ENCODE results near the gene C11orf87. TPM values are rescaled to one million over a fixed set of nuclear protein-coding genes. Genes with fewer than 3 reads are reported as not detected.

Gene C11orf87
- under 1 TPM; 0.16 to 0.30 (median 0.22) TPM for polyA plus RNA-seq (ENCODE audit: insufficient read length in 4 of 4)

DNA sequence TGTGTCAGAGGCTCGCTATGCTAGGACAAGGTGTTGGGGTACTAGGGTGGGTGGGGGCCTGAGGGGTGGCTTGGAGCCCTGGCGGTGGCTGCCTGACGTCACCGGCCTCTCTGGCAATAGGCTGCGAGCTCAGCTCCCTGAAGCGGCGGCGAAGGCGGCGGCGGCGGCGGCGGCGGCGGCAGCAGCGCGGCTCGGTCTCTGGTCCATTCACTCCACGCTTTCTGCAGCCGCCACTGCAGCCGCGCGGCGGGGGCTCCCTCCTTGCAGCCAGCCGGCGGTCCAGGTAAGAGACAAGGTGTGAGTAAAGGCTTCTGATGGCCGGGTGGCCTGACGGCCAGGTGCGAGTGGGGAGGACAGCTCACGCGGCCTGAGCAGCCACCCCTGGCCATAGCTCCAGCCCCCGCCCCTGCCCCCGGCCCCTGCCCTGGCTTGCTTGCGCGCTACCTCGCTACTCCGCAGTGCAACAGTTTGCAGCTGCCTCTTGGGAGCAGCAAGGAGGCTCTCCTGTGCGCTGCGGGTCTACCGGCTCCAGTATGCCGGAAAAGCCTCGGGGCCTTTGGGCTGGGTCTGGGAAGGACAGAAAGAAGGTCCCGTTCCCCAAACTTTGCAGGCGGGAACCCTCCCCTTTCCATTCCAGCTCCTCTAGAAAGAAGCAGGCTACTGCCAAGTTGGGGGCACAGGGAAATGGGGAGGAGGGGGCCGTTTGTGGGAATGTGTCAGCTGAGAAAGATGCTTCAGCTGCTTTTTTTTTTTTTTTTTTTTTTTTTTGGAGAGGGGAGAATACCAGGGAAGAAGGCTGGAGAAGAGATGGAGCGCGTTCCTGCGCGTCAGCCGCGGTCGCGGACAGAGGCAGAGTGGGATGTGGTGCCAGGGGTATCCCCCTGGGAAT lies at the start of gene C11orf87:
C11orf87 (plus strand) TSS at position 210 of the 889 bp plus-strand sequence. CDS start 1,444 bp downstream, outside the sequence.
- DNase-seq (ENCODE audit: low read depth in 4 of 4, low spot score in 3 of 4) = no peak

- no peak for DNase-seq (ENCODE audit: low read depth in 4 of 4, low spot score in 3 of 4)
Measured at GRCh38 chr11:109374032-109374431, 48.0 kb upstream of the C11orf87 start.

DNA sequence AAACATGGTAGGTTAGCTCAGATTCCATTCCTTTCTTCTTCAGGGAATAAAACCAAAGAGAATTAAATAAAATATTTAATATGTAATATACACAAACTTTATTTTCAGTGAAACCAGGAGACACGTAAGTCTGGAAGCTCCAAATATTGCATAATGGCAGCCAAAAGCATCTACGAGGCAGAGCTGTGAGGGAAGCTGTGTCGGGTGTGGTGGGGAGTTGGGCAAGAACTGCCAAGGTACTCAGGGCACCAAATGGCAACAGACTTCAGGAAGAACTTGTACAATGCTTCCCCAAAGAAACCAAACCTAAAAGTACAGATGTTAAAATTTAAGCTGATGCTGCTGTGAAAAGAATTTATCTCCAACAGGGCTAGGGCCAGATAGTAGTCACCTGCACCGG lies 47.5 kb upstream of the C11orf87 start:
- no peak for DNase-seq (ENCODE audit: low read depth in 4 of 4, low spot score in 3 of 4)

GRCh38 chr11:109377039-109377742 lies 44.8 kb upstream of the C11orf87 start:
- DNase-seq (ENCODE audit: low read depth in 4 of 4, low spot score in 3 of 4) = no peak

DNA sequence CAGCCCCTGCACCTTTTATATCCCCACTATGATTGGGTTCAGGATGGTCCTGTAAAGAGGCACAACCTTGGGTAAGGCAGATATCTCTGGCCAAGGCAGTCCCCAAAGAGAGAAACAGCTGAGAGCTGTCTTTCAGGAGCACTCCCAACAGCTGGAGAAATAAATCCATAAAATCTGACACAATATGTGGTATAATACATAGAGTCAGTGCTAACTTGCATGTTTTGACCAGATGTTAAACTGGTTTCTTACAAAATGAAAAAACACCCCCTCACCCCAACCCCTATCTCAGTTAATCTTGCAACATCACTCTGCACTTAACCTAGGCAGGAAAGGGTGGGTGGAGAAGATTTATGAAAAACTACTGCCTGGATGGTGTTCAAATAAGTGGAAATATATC lies 44.0 kb upstream of the C11orf87 start:
- DNase-seq (ENCODE audit: low read depth in 4 of 4, low spot score in 3 of 4) = no peak

DNA sequence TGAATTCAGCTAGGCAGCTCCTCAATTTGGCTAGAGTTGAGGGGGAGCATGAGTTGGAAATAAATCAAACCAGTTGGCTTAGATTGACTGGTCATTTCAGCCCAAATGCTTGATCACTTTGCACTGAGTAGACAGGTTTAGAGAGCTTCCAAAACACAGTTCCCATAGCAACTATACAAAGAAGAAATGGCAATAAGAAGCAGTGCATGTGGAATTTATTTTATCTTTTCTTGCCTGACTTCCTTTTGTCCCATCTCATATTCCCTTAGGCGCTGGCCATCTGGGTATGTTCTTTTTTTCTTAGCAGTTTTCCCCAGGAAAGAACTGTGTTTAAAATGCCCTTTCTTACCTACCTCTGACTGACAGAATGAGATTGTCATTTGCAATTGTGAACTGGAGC lies 38.7 kb upstream of the C11orf87 start:
- no peak for DNase-seq (ENCODE audit: low read depth in 4 of 4, low spot score in 3 of 4)

GRCh38 chr11:109384873-109385272 lies 37.1 kb upstream of the C11orf87 start:
- no peak for DNase-seq (ENCODE audit: low read depth in 4 of 4, low spot score in 3 of 4)

DNA sequence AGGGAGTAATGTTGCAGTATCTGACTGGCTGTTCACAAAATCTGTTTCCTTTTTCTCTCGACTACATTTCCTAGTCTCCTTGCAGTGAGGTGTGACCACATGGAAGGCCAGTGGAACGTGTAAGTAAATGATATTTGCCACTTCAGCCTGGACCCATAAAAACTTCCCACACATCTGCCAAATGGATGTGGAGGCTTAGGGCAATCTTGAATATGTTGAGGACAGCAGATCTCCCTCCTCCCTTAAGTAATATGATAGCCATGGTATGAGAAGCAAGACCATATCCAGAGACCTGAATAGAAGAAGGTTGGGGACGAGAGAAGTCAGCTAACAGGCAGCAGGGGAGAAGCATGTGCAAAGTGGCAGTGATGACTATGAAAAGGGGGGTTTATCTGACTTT lies 33.0 kb upstream of the C11orf87 start:
- peak in 1 of 4 donors; percentile 3 for DNase-seq (ENCODE audit: low read depth in 4 of 4, low spot score in 3 of 4)

GRCh38 chr11:109390752-109391151 lies 31.2 kb upstream of the C11orf87 start:
- DNase-seq (ENCODE audit: low read depth in 4 of 4, low spot score in 3 of 4) = no peak

- DNase-seq (ENCODE audit: low read depth in 4 of 4, low spot score in 3 of 4) = no peak
Measured at GRCh38 chr11:109401545-109401944, 20.4 kb upstream of the C11orf87 start.

DNA sequence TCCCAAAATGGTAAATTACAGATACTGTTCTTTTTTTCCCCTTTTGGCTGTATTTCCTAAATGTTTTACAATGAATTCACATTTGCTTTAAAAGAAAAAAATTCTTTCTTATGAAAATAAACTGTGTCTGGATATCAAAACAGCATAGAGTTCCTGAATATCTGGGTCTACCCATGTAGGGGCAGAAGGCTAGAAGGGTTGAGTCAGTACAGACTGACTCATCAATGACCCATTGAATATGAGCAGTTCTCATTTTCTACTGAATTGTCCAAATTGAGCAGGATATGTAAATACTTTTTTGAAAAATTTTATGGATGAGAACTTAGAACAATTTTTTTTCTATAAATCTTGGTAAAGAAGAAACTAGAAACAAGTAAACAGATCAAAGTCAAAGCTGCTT lies 16.3 kb upstream of the C11orf87 start:
- DNase-seq (ENCODE audit: low read depth in 4 of 4, low spot score in 3 of 4) = no peak

- DNase-seq (ENCODE audit: low read depth in 4 of 4, low spot score in 3 of 4) = no peak
Measured at GRCh38 chr11:109416601-109417000, 5.4 kb upstream of the C11orf87 start.

DNA sequence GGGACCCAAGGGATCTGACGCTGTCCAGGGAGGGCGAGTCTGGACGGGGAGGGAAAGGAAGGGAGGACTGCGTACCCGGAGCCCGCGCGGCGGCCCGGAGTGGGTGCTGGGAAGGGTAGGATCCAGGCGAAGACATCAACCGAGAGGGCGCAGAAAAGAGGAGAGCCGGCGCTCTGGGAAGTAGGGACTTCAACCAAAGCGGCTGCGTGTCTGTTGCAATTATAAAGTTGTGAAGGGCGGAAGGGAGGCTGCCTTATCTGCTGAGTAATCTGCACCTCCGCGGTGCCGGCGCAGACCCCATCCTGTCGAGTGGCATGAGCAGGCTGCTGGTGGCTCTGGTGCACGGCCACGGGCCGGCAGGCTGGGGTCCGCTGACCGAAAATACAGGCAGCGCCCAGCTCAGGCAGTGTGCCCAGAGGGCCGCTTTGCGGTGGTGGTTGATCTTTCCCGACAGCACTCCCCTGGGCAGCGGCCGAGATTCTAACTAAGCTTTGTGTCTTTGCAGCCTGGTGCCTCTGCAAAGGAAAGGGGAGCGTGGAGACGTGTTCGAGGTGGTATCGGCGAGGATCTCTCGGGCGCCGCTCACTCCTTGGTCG lies 978 bp downstream of the C11orf87 start:
- no peak for DNase-seq (ENCODE audit: low read depth in 4 of 4, low spot score in 3 of 4)

- no peak for DNase-seq (ENCODE audit: low read depth in 4 of 4, low spot score in 3 of 4)
Measured at GRCh38 chr11:109423466-109424190, 1.6 kb downstream of the C11orf87 start.

DNA sequence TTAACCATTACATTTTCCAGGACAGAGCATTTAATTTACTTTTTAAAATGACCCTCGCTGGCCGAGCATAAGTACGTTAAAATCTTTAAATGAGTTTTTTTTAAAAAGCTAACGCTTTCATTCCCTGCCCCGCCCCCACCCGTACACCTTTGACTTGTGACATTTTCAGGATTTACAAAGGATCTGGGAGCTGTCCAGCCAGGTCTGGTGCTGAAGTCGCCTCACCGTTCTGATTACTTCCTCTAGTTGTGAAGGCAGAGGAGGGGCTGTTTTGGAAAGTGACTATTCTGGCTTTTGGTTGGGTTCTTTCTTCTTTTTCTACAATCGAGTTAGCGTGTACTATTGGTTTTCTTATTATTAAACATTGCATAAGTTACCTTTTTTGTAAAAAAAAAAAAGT lies 2.9 kb downstream of the C11orf87 start:
- peak; percentile 20 to 49 (median 38) for DNase-seq (ENCODE audit: low read depth in 4 of 4, low spot score in 3 of 4)

DNA sequence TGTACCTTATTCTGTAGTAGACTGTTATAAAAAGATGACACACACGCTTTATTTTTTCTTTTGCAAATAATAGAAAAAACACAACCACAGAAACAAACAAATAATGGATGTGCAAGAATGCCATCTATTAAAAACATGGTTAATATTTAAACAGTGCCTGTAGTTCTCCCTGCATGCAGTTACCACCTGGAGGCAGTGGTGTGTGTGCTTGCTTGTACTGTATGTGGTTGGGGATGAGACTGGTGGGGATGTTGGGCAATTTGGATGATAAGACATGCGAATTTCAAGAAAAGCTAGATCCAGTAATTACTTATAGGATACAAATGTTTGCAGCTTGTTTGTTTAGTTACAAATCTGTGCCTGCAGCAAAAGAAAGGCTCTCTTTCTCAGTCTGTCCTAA lies 3.6 kb downstream of the C11orf87 start:
- no peak for DNase-seq (ENCODE audit: low read depth in 4 of 4, low spot score in 3 of 4)

DNA sequence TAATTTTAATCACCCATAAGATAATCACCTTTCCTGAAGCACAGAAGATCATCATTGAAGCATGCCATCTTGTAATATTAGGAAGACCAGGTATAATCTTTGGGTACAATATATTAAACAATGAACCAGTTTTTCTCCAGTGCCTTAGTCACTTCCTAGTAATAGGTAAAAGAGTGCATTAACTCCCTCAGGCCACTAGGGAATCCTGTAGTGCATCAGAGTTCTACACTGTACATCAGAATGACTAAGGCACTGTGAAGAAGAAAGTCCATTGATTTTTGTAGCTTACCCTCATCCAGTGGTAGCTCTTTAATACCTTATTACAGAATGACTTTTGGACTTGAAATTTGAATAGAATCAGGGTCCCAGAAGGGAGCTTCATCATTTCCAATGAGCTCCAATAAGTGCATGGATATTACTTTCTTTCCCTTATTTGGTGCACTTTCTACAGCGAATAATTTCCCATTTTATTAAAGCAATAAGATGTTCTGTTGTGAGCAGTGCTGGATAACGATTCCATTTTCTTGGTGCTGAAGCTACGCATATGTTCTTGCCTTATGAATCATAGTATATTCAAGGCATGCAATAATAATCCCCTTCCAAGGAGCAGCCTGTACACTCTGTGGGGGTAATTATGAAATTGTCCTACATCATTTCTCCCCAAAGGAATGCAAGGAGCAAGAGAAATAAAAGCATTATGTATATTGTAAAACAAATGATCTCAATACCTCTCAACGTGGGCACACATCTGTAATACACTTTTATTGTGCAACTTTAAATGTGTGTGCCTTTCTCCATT lies 4.7 kb downstream of the C11orf87 start:
- DNase-seq (ENCODE audit: low read depth in 4 of 4, low spot score in 3 of 4) = no peak

DNA sequence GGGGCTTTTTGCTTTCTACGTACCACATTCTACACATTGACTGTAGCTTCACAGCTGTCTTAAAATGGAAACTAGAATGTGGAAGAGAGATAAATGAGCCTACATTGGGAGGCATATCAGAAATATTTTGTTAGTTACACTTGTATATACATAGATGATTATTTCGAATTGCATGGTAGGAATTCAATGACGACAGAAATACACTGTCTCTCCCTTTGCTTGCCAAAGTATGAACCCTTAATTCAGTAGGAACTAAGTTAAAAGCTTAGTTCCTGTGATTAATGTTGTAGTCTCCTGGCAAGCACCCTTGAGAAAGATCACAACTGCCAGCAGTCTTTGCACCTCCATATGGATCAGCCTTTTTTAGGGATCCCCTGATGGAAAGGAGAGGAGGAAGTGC lies 10.1 kb downstream of the C11orf87 start:
- no peak for DNase-seq (ENCODE audit: low read depth in 4 of 4, low spot score in 3 of 4)

DNA sequence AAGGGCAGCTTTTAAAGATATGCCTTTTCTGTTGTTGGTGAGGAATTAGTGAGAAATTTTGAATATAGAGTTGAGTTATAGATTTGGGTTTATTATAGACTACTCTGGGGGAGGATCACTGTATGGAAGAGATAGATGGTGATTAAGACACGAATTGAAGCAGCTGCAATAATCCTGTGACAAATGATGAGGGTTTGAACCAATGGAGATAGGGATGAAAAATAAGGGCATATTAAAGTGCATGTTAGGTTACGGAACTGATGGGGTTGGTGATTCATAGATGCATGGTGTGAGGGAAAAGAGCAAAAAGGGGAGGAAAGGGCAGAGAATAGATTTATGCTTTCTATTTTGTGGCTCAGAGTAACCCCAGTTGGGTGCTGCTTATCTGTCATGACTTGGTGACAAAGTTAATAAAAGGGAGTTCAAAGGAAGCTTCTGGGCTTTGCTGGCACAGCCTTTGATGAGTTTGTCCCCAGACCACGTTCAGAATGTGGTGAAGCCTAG lies 11.8 kb downstream of the C11orf87 start:
- no peak for DNase-seq (ENCODE audit: low read depth in 4 of 4, low spot score in 3 of 4)

Measured in right renal pelvis (tissue), 4 donors.